SK-N-SH treated with all-trans-retinoic acid at 6 μM for 48 hours (cell line): ENCODE measurements around the gene FLT4.

ENCODE experiments used
- ATAC-seq: fragments of 200-7000 bp; cut with Tn5 transposase; 3 replicates; pipeline ENCODE4 v1.9.1; 2020; ENCODE audit warnings: mild to moderate bottlenecking, moderate library complexity
- ARNTL ChIP-seq: fragments of 450-650 bp; formaldehyde crosslinking; IDR thresholded peaks from 2 replicates; pipeline ENCODE4 v1.5.0; 2020; ENCODE audit warnings: low read depth, mild to moderate bottlenecking, moderate library complexity, borderline replicate concordance
- BACH2 ChIP-seq: fragments of 250-450 bp; sonication (Bioruptor Pico); IDR thresholded peaks from 2 replicates; pipeline ENCODE4 v1.9.0; 2021; ENCODE audit warnings: mild to moderate bottlenecking, borderline replicate concordance
- CSDC2 ChIP-seq: fragments of 250-450 bp; sonication (Bioruptor Pico); IDR thresholded peaks from 2 replicates; pipeline ENCODE4 v1.5.0; 2020; ENCODE audit warnings: mild to moderate bottlenecking, moderate library complexity
- ESRRG ChIP-seq: fragments of 250-450 bp; sonication (Bioruptor Pico); IDR thresholded peaks from 2 replicates; pipeline ENCODE4 v1.6.1; 2021; ENCODE audit warnings: mild to moderate bottlenecking
- ISL1 ChIP-seq: fragments of 250-450 bp; sonication (Bioruptor Pico); IDR thresholded peaks from 2 replicates; pipeline ENCODE4 v2.1.2; 2022; ENCODE audit warnings: mild to moderate bottlenecking, moderate library complexity
- OSR1 ChIP-seq: fragments of 250-450 bp; sonication (Bioruptor Pico); IDR thresholded peaks from 2 replicates; pipeline ENCODE4 v1.8.0; 2022; ENCODE audit warnings: moderate library complexity, mild to moderate bottlenecking, inconsistent platforms
- PPARA ChIP-seq: fragments of 250-450 bp; sonication (Bioruptor Pico); IDR thresholded peaks from 2 replicates; pipeline ENCODE4 v1.5.0; 2020; ENCODE audit warnings: mild to moderate bottlenecking, borderline replicate concordance
- RARB ChIP-seq: fragments of 250-450 bp; sonication (Bioruptor Pico); IDR thresholded peaks from 2 replicates; pipeline ENCODE4 v1.8.0; 2021; ENCODE audit warnings: mild to moderate bottlenecking, moderate library complexity
- SNAI2 ChIP-seq: fragments of 250-450 bp; sonication (Bioruptor Pico); IDR thresholded peaks from 2 replicates; pipeline ENCODE4 v1.5.0; 2020; ENCODE audit warnings: mild to moderate bottlenecking, moderate library complexity
- TCF4 ChIP-seq: fragments of 250-450 bp; sonication (Bioruptor Pico); IDR thresholded peaks from 2 replicates; pipeline ENCODE4 v1.8.0; 2021; ENCODE audit warnings: mild to moderate bottlenecking, moderate library complexity, borderline replicate concordance
- ZC3H10 ChIP-seq: fragments of 250-450 bp; sonication (Bioruptor Pico); IDR thresholded peaks from 2 replicates; pipeline ENCODE4 v1.5.1; 2021; ENCODE audit warnings: mild to moderate bottlenecking, moderate library complexity
- ZFP30 ChIP-seq: fragments of 450-650 bp; formaldehyde crosslinking; IDR thresholded peaks from 2 replicates; pipeline ENCODE4 v1.5.0; 2022; ENCODE audit warnings: mild to moderate bottlenecking, moderate library complexity
- ZNF565 ChIP-seq: fragments of 450-650 bp; formaldehyde crosslinking; conservative IDR thresholded peaks from 2 replicates; pipeline ENCODE4 v1.5.0; 2020; ENCODE audit warnings: low read depth, mild to moderate bottlenecking, moderate library complexity
- ZNF70 ChIP-seq: fragments of 450-650 bp; formaldehyde crosslinking; IDR thresholded peaks from 2 replicates; pipeline ENCODE4 v1.5.0; 2020; ENCODE audit warnings: mild to moderate bottlenecking, moderate library complexity
- ZNF8 ChIP-seq: fragments of 450-650 bp; formaldehyde crosslinking; IDR thresholded peaks from 2 replicates; pipeline ENCODE4 v1.5.0; 2020; ENCODE audit warnings: mild to moderate bottlenecking, moderate library complexity
- TF ChIP-seq, protein P1 (sequence below): fragments of 250-450 bp; sonication (Bioruptor Pico); IDR thresholded peaks from 2 replicates; pipeline ENCODE4 v1.8.0; 2020; ENCODE audit warnings: mild to moderate bottlenecking, moderate library complexity, borderline replicate concordance
- TF ChIP-seq, protein P2 (sequence below): fragments of 250-450 bp; sonication (Bioruptor Pico); IDR thresholded peaks from 2 replicates; pipeline ENCODE4 v1.8.0; 2021; ENCODE audit warnings: low read depth, mild to moderate bottlenecking, moderate library complexity, borderline replicate concordance
- TF ChIP-seq, protein P3 (sequence below): fragments of 250-450 bp; sonication (Bioruptor Pico); IDR thresholded peaks from 2 replicates; pipeline ENCODE4 v1.5.1; 2021; ENCODE audit warnings: mild to moderate bottlenecking, moderate library complexity
- TF ChIP-seq, protein P4 (sequence below): fragments of 250-450 bp; sonication (Bioruptor Pico); IDR thresholded peaks from 2 replicates; pipeline ENCODE4 v1.5.0; 2020; ENCODE audit warnings: mild to moderate bottlenecking, moderate library complexity

Gene FLT4

DNA sequence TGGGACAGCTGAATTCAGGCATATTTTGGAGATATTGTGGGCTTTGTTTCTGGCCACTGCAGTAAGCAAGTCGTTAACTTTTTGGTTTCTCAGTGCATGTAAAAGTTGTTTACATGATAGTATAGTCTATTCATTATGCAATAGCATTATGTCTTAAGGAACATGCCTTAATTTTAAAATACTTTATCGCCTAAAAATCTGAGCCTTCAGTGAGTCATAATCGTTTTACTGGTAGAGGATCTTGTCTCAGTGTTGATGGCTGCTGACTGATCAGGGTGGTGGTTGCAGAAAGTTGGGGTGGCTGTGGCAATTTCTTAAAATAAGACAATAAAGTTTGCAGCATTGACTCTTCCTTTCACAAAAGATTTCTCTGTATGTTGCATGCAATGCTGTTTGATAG is 63.2 kb downstream of the FLT4 start:
- no peak for ATAC-seq
- TF ChIP-seq ZNF8 (CRISPR knock-in tag) (no peak), SNAI2 (CRISPR knock-in tag) (no peak), ZNF70 (no peak), ARNTL (no peak)
- TF ChIP-seq, protein P1, sequence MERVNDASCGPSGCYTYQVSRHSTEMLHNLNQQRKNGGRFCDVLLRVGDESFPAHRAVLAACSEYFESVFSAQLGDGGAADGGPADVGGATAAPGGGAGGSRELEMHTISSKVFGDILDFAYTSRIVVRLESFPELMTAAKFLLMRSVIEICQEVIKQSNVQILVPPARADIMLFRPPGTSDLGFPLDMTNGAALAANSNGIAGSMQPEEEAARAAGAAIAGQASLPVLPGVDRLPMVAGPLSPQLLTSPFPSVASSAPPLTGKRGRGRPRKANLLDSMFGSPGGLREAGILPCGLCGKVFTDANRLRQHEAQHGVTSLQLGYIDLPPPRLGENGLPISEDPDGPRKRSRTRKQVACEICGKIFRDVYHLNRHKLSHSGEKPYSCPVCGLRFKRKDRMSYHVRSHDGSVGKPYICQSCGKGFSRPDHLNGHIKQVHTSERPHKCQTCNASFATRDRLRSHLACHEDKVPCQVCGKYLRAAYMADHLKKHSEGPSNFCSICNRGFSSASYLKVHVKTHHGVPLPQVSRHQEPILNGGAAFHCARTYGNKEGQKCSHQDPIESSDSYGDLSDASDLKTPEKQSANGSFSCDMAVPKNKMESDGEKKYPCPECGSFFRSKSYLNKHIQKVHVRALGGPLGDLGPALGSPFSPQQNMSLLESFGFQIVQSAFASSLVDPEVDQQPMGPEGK (CRISPR knock-in tag): no peak
- TF ChIP-seq, all 23 proteins: peak for 0

DNA sequence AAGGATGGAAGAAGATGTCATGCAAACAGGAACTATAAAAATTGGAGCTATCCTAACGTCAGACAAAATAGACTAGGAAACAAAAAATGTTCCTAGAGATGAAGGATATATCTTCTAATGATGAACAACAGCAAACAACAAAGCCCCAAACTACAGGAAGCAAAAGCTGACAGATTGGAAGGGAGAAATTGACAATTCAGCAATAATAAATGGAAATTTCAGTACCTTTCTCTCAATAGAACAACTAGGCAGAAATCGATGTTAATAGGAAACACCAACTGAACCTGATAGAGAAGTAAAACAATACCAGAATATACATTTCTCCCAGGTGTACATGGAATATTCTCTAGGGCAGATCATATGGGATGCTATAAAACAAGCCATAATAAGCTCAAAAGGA is 65.7 kb downstream of the FLT4 start:
- TF ChIP-seq ZNF565 (no peak), ESRRG (CRISPR knock-in tag) (no peak), ISL1 (no peak), RARB (no peak), OSR1 (CRISPR knock-in tag) (no peak), ARNTL (no peak), ZC3H10 (no peak)
- TF ChIP-seq, protein P1 (CRISPR knock-in tag): no peak
- TF ChIP-seq, protein P2, sequence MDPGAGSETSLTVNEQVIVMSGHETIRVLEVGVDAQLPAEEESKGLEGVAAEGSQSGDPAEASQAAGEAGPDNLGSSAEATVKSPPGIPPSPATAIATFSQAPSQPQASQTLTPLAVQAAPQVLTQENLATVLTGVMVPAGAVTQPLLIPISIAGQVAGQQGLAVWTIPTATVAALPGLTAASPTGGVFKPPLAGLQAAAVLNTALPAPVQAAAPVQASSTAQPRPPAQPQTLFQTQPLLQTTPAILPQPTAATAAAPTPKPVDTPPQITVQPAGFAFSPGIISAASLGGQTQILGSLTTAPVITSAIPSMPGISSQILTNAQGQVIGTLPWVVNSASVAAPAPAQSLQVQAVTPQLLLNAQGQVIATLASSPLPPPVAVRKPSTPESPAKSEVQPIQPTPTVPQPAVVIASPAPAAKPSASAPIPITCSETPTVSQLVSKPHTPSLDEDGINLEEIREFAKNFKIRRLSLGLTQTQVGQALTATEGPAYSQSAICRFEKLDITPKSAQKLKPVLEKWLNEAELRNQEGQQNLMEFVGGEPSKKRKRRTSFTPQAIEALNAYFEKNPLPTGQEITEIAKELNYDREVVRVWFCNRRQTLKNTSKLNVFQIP: no peak
- TF ChIP-seq, all 23 proteins: peak for 0
- no peak for ATAC-seq

DNA sequence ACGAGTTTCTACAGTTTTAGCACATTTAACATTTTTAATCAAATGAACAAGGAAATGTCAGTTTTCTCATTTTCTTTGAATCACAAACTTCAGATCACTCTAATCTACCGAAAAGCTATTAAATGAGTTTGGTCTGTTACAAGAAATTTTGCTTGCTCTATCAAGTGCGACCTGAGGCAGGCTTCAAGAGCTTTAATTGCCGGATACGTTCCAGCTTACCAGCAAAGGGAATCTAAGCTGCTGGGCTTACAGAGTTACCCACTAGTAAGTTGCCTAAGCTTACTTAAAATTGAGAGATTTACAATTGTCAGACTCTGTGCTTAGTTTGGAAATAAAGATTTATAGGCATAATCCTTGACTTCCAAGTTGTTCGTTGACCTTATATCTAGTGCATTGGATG is 68.7 kb downstream of the FLT4 start:
- TF ChIP-seq TCF4 (CRISPR knock-in tag): no peak
- no peak for TF ChIP-seq ESRRG (CRISPR knock-in tag)
- no peak for TF ChIP-seq SNAI2 (CRISPR knock-in tag)
- no peak for TF ChIP-seq ZNF565
- no peak for TF ChIP-seq RARB
- TF ChIP-seq CSDC2 (CRISPR knock-in tag): no peak
- TF ChIP-seq OSR1 (CRISPR knock-in tag): no peak
- TF ChIP-seq, protein P3, sequence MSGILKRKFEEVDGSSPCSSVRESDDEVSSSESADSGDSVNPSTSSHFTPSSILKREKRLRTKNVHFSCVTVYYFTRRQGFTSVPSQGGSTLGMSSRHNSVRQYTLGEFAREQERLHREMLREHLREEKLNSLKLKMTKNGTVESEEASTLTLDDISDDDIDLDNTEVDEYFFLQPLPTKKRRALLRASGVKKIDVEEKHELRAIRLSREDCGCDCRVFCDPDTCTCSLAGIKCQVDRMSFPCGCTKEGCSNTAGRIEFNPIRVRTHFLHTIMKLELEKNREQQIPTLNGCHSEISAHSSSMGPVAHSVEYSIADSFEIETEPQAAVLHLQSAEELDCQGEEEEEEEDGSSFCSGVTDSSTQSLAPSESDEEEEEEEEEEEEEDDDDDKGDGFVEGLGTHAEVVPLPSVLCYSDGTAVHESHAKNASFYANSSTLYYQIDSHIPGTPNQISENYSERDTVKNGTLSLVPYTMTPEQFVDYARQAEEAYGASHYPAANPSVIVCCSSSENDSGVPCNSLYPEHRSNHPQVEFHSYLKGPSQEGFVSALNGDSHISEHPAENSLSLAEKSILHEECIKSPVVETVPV (CRISPR knock-in tag): no peak
- no peak for TF ChIP-seq PPARA
- no peak for TF ChIP-seq ISL1
- TF ChIP-seq, protein P4, sequence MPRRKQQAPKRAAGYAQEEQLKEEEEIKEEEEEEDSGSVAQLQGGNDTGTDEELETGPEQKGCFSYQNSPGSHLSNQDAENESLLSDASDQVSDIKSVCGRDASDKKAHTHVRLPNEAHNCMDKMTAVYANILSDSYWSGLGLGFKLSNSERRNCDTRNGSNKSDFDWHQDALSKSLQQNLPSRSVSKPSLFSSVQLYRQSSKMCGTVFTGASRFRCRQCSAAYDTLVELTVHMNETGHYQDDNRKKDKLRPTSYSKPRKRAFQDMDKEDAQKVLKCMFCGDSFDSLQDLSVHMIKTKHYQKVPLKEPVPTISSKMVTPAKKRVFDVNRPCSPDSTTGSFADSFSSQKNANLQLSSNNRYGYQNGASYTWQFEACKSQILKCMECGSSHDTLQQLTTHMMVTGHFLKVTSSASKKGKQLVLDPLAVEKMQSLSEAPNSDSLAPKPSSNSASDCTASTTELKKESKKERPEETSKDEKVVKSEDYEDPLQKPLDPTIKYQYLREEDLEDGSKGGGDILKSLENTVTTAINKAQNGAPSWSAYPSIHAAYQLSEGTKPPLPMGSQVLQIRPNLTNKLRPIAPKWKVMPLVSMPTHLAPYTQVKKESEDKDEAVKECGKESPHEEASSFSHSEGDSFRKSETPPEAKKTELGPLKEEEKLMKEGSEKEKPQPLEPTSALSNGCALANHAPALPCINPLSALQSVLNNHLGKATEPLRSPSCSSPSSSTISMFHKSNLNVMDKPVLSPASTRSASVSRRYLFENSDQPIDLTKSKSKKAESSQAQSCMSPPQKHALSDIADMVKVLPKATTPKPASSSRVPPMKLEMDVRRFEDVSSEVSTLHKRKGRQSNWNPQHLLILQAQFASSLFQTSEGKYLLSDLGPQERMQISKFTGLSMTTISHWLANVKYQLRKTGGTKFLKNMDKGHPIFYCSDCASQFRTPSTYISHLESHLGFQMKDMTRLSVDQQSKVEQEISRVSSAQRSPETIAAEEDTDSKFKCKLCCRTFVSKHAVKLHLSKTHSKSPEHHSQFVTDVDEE (CRISPR knock-in tag): no peak
- ATAC-seq: no peak

DNA sequence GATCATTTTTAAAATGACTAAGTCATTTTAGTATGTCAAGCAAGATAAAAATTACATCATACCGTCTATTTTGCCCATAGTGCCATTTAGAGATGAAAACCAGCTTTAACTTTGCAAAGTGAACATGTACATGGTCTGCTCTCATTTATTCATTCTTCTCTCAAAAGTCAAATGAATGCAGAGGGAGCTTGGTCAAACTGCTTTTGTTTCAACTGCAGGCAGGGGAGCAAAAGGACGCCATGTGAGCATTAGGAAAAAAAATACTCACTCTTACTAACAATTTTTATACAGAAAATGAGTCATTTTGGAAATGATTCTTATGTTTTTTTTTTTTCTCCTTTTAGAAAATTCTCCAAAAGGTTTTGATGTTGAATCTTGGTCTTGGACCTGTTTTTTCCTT is 73.8 kb downstream of the FLT4 start:
- TF ChIP-seq ZFP30: no peak
- TF ChIP-seq, protein P2: no peak
- TF ChIP-seq BACH2 (CRISPR knock-in tag): no peak
- no peak for TF ChIP-seq TCF4 (CRISPR knock-in tag)
- no peak for ATAC-seq
